Transverse colon (tissue), 4 donors: ENCODE results near the gene ZMYM4.

Source experiments
- CTCF ChIP-seq, 5 experiments: fragments of 200-600 bp in 3 of 5; fragments of 450-650 bp in 2 of 5; sonication (generic) in 3 of 5; IDR thresholded peaks; 1 replicate in 2 of 5; 2 replicates in 3 of 5; pipeline ENCODE4 v1.5.1; 2016 to 2017; ENCODE audit warnings: antibody characterized with exemption in 5 of 5, inconsistent platforms in 3 of 5, mild to moderate bottlenecking in 2 of 5, moderate library complexity in 1 of 5
- POLR2A ChIP-seq: fragments of 450-650 bp; IDR thresholded peaks from one replicate; pipeline ENCODE4 v1.6.1; 2016; ENCODE audit warnings: antibody characterized with exemption, mild to moderate bottlenecking, moderate library complexity
- POLR2AphosphoS5 ChIP-seq, 3 donors: sonication (generic); formaldehyde crosslinking; IDR thresholded peaks; one replicate each; pipeline ENCODE4 v1.6.1; 2016; ENCODE audit warnings: antibody characterized with exemption in 3 of 3

- no peak for TF ChIP-seq CTCF (IDR thresholded peaks at IDR 0.05)
- no peak for TF ChIP-seq POLR2A
- no peak for TF ChIP-seq POLR2AphosphoS5 (IDR thresholded peaks at IDR 0.05)
Observed at GRCh38 chr1:35437200-35437599, 168.7 kb downstream of the ZMYM4 start.
